ENCODE data around the gene PCBP3.

PCBP3 gene

GRCh38 chr21:45735259-45736000, 91.9 kb downstream of the PCBP3 start:
- TF ChIP-seq, protein P1, sequence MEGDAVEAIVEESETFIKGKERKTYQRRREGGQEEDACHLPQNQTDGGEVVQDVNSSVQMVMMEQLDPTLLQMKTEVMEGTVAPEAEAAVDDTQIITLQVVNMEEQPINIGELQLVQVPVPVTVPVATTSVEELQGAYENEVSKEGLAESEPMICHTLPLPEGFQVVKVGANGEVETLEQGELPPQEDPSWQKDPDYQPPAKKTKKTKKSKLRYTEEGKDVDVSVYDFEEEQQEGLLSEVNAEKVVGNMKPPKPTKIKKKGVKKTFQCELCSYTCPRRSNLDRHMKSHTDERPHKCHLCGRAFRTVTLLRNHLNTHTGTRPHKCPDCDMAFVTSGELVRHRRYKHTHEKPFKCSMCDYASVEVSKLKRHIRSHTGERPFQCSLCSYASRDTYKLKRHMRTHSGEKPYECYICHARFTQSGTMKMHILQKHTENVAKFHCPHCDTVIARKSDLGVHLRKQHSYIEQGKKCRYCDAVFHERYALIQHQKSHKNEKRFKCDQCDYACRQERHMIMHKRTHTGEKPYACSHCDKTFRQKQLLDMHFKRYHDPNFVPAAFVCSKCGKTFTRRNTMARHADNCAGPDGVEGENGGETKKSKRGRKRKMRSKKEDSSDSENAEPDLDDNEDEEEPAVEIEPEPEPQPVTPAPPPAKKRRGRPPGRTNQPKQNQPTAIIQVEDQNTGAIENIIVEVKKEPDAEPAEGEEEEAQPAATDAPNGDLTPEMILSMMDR (IDR thresholded peaks at IDR 0.05): no peak
- H3K4me1 ChIP-seq (ENCODE audit: control insufficient read depth in 1 of 2, insufficient read depth in 1 of 2, low read depth in 1 of 2, low read length in 1 of 2): no peaks in the 10 kb centered on the region
- H3K27me3 ChIP-seq: no peaks in the 10 kb centered on the region
- H3K4me3 ChIP-seq (ENCODE audit: low read depth in 1 of 2, low read length in 1 of 2): no peak overlapping the region
- no peak overlapping the region for H3K27ac ChIP-seq
- H3K9me3 ChIP-seq: no peaks in the 10 kb centered on the region
- H3K36me3 ChIP-seq: peaks cover 14% of the 10 kb centered on the region

DNA sequence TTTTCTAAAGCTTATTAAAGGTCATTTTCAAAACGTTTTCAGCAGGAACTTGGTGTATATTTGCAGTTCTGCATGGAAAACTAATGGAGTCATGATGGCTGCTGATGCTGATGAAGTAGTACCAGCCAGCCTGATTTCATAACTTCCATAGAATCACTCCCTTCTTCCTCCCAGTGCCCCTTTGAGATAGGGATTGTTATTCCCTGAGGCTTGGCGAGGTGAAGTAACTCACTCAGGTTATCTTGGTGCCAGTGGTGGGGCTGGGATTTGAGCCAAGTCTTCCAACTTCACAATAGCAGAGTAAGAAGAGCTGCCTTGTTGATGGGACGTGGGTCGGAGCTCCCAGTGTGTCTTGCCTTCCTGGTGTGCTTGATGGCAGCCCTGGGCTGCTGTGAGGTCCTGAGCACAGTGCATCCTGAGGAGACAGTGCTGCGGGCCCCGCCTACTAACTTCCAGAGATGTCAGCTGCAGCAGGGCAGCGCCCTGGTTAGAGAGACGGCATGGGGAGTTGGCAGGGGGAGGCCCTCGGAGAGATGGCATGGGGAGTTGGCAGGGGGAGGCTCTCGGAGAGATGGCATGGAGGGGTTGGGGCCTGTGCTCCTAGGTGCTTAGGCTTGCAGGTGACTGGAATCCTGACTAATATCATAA, 92.6 kb downstream of the PCBP3 start:
- Histone ChIP-seq H3K4me3 (ENCODE audit: low read depth in 1 of 2, low read length in 1 of 2) (no peak overlapping the region), H3K4me1 (ENCODE audit: control insufficient read depth in 1 of 2, insufficient read depth in 1 of 2, low read depth in 1 of 2, low read length in 1 of 2) (no peaks in the 10 kb centered on the region), H3K9me3 (no peaks in the 10 kb centered on the region), H3K27ac (no peak overlapping the region), H3K27me3 (no peaks in the 10 kb centered on the region), H3K36me3 (peaks cover 14% of the 10 kb centered on the region)
- TF ChIP-seq, protein P1 (IDR thresholded peaks at IDR 0.05): no peak

- Histone ChIP-seq H3K27ac (no peak overlapping the region), H3K9me3 (no peaks in the 10 kb centered on the region), H3K36me3 (peaks cover 14% of the 10 kb centered on the region), H3K27me3 (no peaks in the 10 kb centered on the region), H3K4me1 (ENCODE audit: control insufficient read depth in 1 of 2, insufficient read depth in 1 of 2, low read depth in 1 of 2, low read length in 1 of 2) (no peaks in the 10 kb centered on the region), H3K4me3 (ENCODE audit: low read depth in 1 of 2, low read length in 1 of 2) (no peak overlapping the region)
- TF ChIP-seq, protein P1 (IDR thresholded peaks at IDR 0.05): no peak
Measured at GRCh38 chr21:45736690-45737484, 93.4 kb downstream of the PCBP3 start.

GRCh38 chr21:45737485-45738166, 94.1 kb downstream of the PCBP3 start:
- Histone ChIP-seq H3K9me3 (no peaks in the 10 kb centered on the region), H3K4me1 (ENCODE audit: control insufficient read depth in 1 of 2, insufficient read depth in 1 of 2, low read depth in 1 of 2, low read length in 1 of 2) (no peaks in the 10 kb centered on the region), H3K4me3 (ENCODE audit: low read depth in 1 of 2, low read length in 1 of 2) (no peak overlapping the region), H3K27ac (no peak overlapping the region), H3K36me3 (peaks cover 14% of the 10 kb centered on the region), H3K27me3 (no peaks in the 10 kb centered on the region)
- TF ChIP-seq, protein P1 (IDR thresholded peaks at IDR 0.05): no peak
